Fibroblast of lung (primary cell): ENCODE results near the gene FBXO34.

Source experiments
- EZH2 ChIP-seq: IDR thresholded peaks from 2 replicates; pipeline ENCODE4 v1.5.1; 2012; ENCODE audit warnings: low read length, control low read depth, mild to moderate bottlenecking; ENCODE audit errors: missing control alignments
- TF ChIP-seq, protein P1 (sequence below), 2 donors: IDR thresholded peaks in 1 of 2; conservative IDR thresholded peaks in 1 of 2; 1 replicate in 1 of 2; 2 replicates in 1 of 2; pipeline ENCODE4 v1.5.1; 2011 to 2012; ENCODE audit warnings: low read length in 2 of 2, control low read depth in 1 of 2, inconsistent platforms in 1 of 2, low read depth in 1 of 2, mild to moderate bottlenecking in 1 of 2

- TF ChIP-seq, protein P1, sequence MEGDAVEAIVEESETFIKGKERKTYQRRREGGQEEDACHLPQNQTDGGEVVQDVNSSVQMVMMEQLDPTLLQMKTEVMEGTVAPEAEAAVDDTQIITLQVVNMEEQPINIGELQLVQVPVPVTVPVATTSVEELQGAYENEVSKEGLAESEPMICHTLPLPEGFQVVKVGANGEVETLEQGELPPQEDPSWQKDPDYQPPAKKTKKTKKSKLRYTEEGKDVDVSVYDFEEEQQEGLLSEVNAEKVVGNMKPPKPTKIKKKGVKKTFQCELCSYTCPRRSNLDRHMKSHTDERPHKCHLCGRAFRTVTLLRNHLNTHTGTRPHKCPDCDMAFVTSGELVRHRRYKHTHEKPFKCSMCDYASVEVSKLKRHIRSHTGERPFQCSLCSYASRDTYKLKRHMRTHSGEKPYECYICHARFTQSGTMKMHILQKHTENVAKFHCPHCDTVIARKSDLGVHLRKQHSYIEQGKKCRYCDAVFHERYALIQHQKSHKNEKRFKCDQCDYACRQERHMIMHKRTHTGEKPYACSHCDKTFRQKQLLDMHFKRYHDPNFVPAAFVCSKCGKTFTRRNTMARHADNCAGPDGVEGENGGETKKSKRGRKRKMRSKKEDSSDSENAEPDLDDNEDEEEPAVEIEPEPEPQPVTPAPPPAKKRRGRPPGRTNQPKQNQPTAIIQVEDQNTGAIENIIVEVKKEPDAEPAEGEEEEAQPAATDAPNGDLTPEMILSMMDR (conservative IDR thresholded peaks at IDR 0.05 in 1 of 2, IDR thresholded peaks at IDR 0.05 in 1 of 2; ENCODE audit: low read depth in 1 of 2, low read length in 2 of 2), result no peak
- TF ChIP-seq EZH2, result no peak
Measured at GRCh38 chr14:55399183-55399582, 128.0 kb downstream of the FBXO34 start.
